NT2/D1 (cell line): ENCODE results near the gene INSYN1.

Experiments used
- SUZ12 ChIP-seq: IDR thresholded peaks from 2 replicates; pipeline ENCODE4 v1.6.1; 2011; ENCODE audit not compliant: insufficient read length, insufficient read depth; ENCODE audit errors: extremely low read depth
- YY1 ChIP-seq: IDR thresholded peaks from 2 replicates; pipeline ENCODE4 v1.6.1; 2011; ENCODE audit not compliant: insufficient read length, insufficient read depth
- ZNF274 ChIP-seq: IDR thresholded peaks from 2 replicates; pipeline ENCODE4 v1.6.1; 2011; ENCODE audit warnings: mild to moderate bottlenecking, low read depth, low read length

GRCh38 chr15:73751899-73752805, 999 bp downstream of the INSYN1 start:
- TF ChIP-seq ZNF274 (no peak), YY1 (no peak), SUZ12 (no peak)
